ENCODE data around the gene CTBP2.

- TF ChIP-seq EP300 (IDR thresholded peaks at IDR 0.05): no peak
- no peak for TF ChIP-seq POLR2A (IDR thresholded peaks at IDR 0.05)
- no peak for TF ChIP-seq CTCF (IDR thresholded peaks at IDR 0.05)
These were observed 5.3 kb downstream of the CTBP2 start for GRCh38 chr10:125155101-125155500.

All from gastroesophageal sphincter (tissue), 3 donors.